Mesenchymal stem cell (in vitro differentiated cells and primary cell): ENCODE measurements around the gene POLN.

Experiments used
- DNase-seq: peaks from one replicate; pipeline ENCODE4 v3.0.0-alpha.2; 2013
- H2AFZ ChIP-seq: one replicate; pipeline ENCODE4 v1.6.1; 2013; ENCODE audit warnings: low read depth, mild to moderate bottlenecking, control low read depth, inconsistent platforms, low read length, moderate library complexity
- H2AK5ac ChIP-seq: 2 replicates; pipeline ENCODE4 v1.6.1; 2013; ENCODE audit warnings: low read length, moderate library complexity, mild to moderate bottlenecking, inconsistent platforms; ENCODE audit not compliant: severe bottlenecking
- H2BK120ac ChIP-seq: one replicate; pipeline ENCODE4 v1.6.1; 2013; ENCODE audit warnings: low read depth, mild to moderate bottlenecking, inconsistent platforms, low read length, moderate library complexity
- H2BK12ac ChIP-seq, 2 experiments: one replicate each; pipeline ENCODE4 v1.6.1; 2013; ENCODE audit warnings: inconsistent platforms in 2 of 2, low read length in 2 of 2, mild to moderate bottlenecking in 2 of 2, moderate library complexity in 2 of 2, control low read depth in 1 of 2
- H2BK15ac ChIP-seq: one replicate; pipeline ENCODE4 v1.6.1; 2013; ENCODE audit warnings: mild to moderate bottlenecking, low read depth, inconsistent platforms; ENCODE audit not compliant: poor library complexity, severe bottlenecking
- H2BK5ac ChIP-seq: 2 replicates; pipeline ENCODE4 v1.6.1; 2013; ENCODE audit warnings: low read depth, mild to moderate bottlenecking, low read length, control low read depth, inconsistent platforms; ENCODE audit not compliant: poor library complexity, severe bottlenecking
- H3K14ac ChIP-seq, 2 experiments: one replicate each; pipeline ENCODE4 v1.6.1; 2013; ENCODE audit warnings: inconsistent platforms in 2 of 2, low read length in 2 of 2, control low read depth in 1 of 2, mild to moderate bottlenecking in 1 of 2, moderate library complexity in 1 of 2
- H3K18ac ChIP-seq, 2 experiments: one replicate each; pipeline ENCODE4 v1.6.1; 2013; ENCODE audit warnings: inconsistent platforms in 2 of 2, low read length in 2 of 2, control low read depth in 1 of 2, low read depth in 1 of 2, mild to moderate bottlenecking in 1 of 2
- H3K23ac ChIP-seq, 2 experiments: one replicate each; pipeline ENCODE4 v1.6.1; 2013; ENCODE audit warnings: inconsistent platforms in 2 of 2, low read length in 2 of 2, mild to moderate bottlenecking in 2 of 2, moderate library complexity in 2 of 2, control low read depth in 1 of 2
- H3K27ac ChIP-seq: 2 replicates; pipeline ENCODE4 v1.5.1; 2013; ENCODE audit warnings: mild to moderate bottlenecking, moderate library complexity, low read length, control low read depth, inconsistent platforms; ENCODE audit not compliant: poor library complexity, severe bottlenecking
- H3K27me3 ChIP-seq, 2 experiments: 2 replicates each; pipeline versions ENCODE4 v1.6.1 to v1.7.0; 2013; ENCODE audit warnings: low read length in 2 of 2, mild to moderate bottlenecking in 2 of 2, moderate library complexity in 2 of 2, control low read depth in 1 of 2, inconsistent platforms in 1 of 2; ENCODE audit not compliant: control insufficient read depth in 1 of 2, insufficient read depth in 1 of 2
- H3K36me3 ChIP-seq, 2 experiments: 2 replicates each; pipeline versions ENCODE4 v1.6.1 to v1.7.0; 2013; ENCODE audit warnings: low read length in 2 of 2, control low read depth in 1 of 2, inconsistent platforms in 1 of 2, low read depth in 1 of 2, mild to moderate bottlenecking in 1 of 2; ENCODE audit not compliant: insufficient read depth in 2 of 2, control insufficient read depth in 1 of 2
- H3K4ac ChIP-seq, 2 experiments: one replicate each; pipeline ENCODE4 v1.6.1; 2013; ENCODE audit warnings: inconsistent platforms in 2 of 2, low read length in 2 of 2, mild to moderate bottlenecking in 2 of 2, moderate library complexity in 2 of 2, control low read depth in 1 of 2, low read depth in 1 of 2
- H3K4me1 ChIP-seq: 2 replicates; pipeline ENCODE4 v1.6.1; 2013; ENCODE audit warnings: low read depth, low read length, control low read depth; ENCODE audit not compliant: control insufficient read depth, insufficient read depth
- H3K4me2 ChIP-seq: 2 replicates; pipeline ENCODE4 v1.6.1; 2013; ENCODE audit warnings: low read length, mild to moderate bottlenecking, inconsistent platforms; ENCODE audit not compliant: poor library complexity, severe bottlenecking
- H3K4me3 ChIP-seq, 2 experiments: 2 replicates each; pipeline versions ENCODE4 v1.5.1 to v1.7.0; 2013; ENCODE audit warnings: low read length in 2 of 2, mild to moderate bottlenecking in 2 of 2, control low read depth in 1 of 2, low read depth in 1 of 2; ENCODE audit not compliant: insufficient read depth in 1 of 2
- H3K79me1 ChIP-seq: replicated peaks from 2 replicates; pipeline ENCODE4 v1.6.1; 2013; ENCODE audit warnings: mild to moderate bottlenecking, control low read depth, low read length, inconsistent platforms; ENCODE audit not compliant: poor library complexity, severe bottlenecking
- H3K9ac ChIP-seq: 2 replicates; pipeline ENCODE4 v1.7.0; 2013; ENCODE audit warnings: mild to moderate bottlenecking, low read length, moderate library complexity
- H3K9me3 ChIP-seq: 2 replicates; pipeline ENCODE4 v1.7.0; 2013; ENCODE audit warnings: mild to moderate bottlenecking, low read length; ENCODE audit not compliant: control insufficient read depth
- H4K8ac ChIP-seq: one replicate; pipeline ENCODE4 v1.6.1; 2013; ENCODE audit warnings: inconsistent platforms, mild to moderate bottlenecking, low read length, moderate library complexity
- H4K91ac ChIP-seq: one replicate; pipeline ENCODE4 v1.6.1; 2013; ENCODE audit warnings: mild to moderate bottlenecking, low read length, inconsistent platforms
- WGBS: methylation state at CpG from one replicate; pipeline ENCODE4 v1.1.7; 2013; ENCODE audit warnings: mixed read lengths; 5-methylcytosine and 5-hydroxymethylcytosine counted together

Gene POLN

GRCh38 chr4:2273221-2273620 lies 31.3 kb upstream of the POLN start:
- no peak overlapping the region for H3K4ac ChIP-seq
- H3K79me1 ChIP-seq = peaks cover 10% of the 10 kb centered on the region
- no peaks in the 10 kb centered on the region for H3K9me3 ChIP-seq
- H3K14ac ChIP-seq = no peak overlapping the region
- H2BK12ac ChIP-seq = no peak overlapping the region
- no peak overlapping the region for H3K9ac ChIP-seq
- 85% methylated on average over 15 of the region's 15 CpGs for WGBS
- H3K18ac ChIP-seq = no peak overlapping the region
- H3K4me1 ChIP-seq = peaks cover 8% of the 10 kb centered on the region
- H2AFZ ChIP-seq = no peak overlapping the region
- no peak overlapping the region for H3K4me3 ChIP-seq
- no peak overlapping the region for H2BK15ac ChIP-seq
- no peak overlapping the region for H2BK120ac ChIP-seq
- H2AK5ac ChIP-seq = no peak overlapping the region
- H2BK5ac ChIP-seq = no peak overlapping the region
- H4K8ac ChIP-seq = no peak overlapping the region
- H3K4me2 ChIP-seq = no peak overlapping the region
- peaks cover 0 to 66% of the 10 kb centered on the region in 2 experiments for H3K36me3 ChIP-seq
- no peak overlapping the region for H3K27ac ChIP-seq
- H4K91ac ChIP-seq = no peak overlapping the region
- H3K27me3 ChIP-seq = no peaks in the 10 kb centered on the region
- no peak overlapping the region for H3K23ac ChIP-seq
- DNase-seq = no peak

GRCh38 chr4:2272828-2273120 lies 30.9 kb upstream of the POLN start:
- H3K18ac ChIP-seq = no peak overlapping the region
- peaks cover 10% of the 10 kb centered on the region for H3K79me1 ChIP-seq
- no peak overlapping the region for H3K4me3 ChIP-seq
- 96% methylated on average over 6 of the region's 6 CpGs for WGBS
- H4K8ac ChIP-seq = no peak overlapping the region
- H3K27ac ChIP-seq = no peak overlapping the region
- DNase-seq = no peak
- H2AK5ac ChIP-seq = no peak overlapping the region
- no peak overlapping the region for H2BK12ac ChIP-seq
- H3K9ac ChIP-seq = no peak overlapping the region
- no peak overlapping the region for H2AFZ ChIP-seq
- no peak overlapping the region for H2BK5ac ChIP-seq
- H4K91ac ChIP-seq = no peak overlapping the region
- no peak overlapping the region for H3K4ac ChIP-seq
- H2BK15ac ChIP-seq = no peak overlapping the region
- H3K36me3 ChIP-seq = peaks cover 0 to 70% of the 10 kb centered on the region in 2 experiments
- H3K9me3 ChIP-seq = no peaks in the 10 kb centered on the region
- H3K23ac ChIP-seq = no peak overlapping the region
- H3K27me3 ChIP-seq = no peaks in the 10 kb centered on the region
- no peak overlapping the region for H3K4me2 ChIP-seq
- peaks cover 8% of the 10 kb centered on the region for H3K4me1 ChIP-seq
- no peak overlapping the region for H3K14ac ChIP-seq
- H2BK120ac ChIP-seq = no peak overlapping the region

GRCh38 chr4:2272026-2272827 lies 30.3 kb upstream of the POLN start:
- Histone ChIP-seq H3K14ac (peak overlapping the region in 1 of 2 experiments; percentile 53), H2AFZ (no peak overlapping the region), H4K8ac (no peak overlapping the region), H3K36me3 (peaks cover 0 to 74% of the 10 kb centered on the region in 2 experiments), H3K23ac (no peak overlapping the region), H3K4me2 (no peak overlapping the region), H2AK5ac (no peak overlapping the region), H3K79me1 (peaks cover 10% of the 10 kb centered on the region), H2BK12ac (no peak overlapping the region), H3K27me3 (no peaks in the 10 kb centered on the region), H3K4me1 (peaks cover 8% of the 10 kb centered on the region), H2BK120ac (no peak overlapping the region), H3K4me3 (no peak overlapping the region), H2BK15ac (no peak overlapping the region), H2BK5ac (no peak overlapping the region), H4K91ac (no peak overlapping the region), H3K18ac (no peak overlapping the region), H3K4ac (no peak overlapping the region), H3K9ac (no peak overlapping the region), H3K27ac (no peak overlapping the region), H3K9me3 (no peaks in the 10 kb centered on the region)
- DNase-seq = no peak
- WGBS = 86% methylated on average over 25 of the region's 25 CpGs

GRCh38 chr4:2271279-2272025 lies 29.5 kb upstream of the POLN start:
- Histone ChIP-seq H3K4ac (no peak overlapping the region), H4K8ac (no peak overlapping the region), H4K91ac (no peak overlapping the region), H3K9ac (no peak overlapping the region), H3K27ac (no peak overlapping the region), H2BK12ac (no peak overlapping the region), H2BK5ac (no peak overlapping the region), H2BK15ac (no peak overlapping the region), H2AFZ (no peak overlapping the region), H3K4me1 (peaks cover 13% of the 10 kb centered on the region), H3K18ac (no peak overlapping the region), H3K9me3 (no peaks in the 10 kb centered on the region), H2BK120ac (no peak overlapping the region), H3K4me2 (no peak overlapping the region), H3K4me3 (no peak overlapping the region), H3K23ac (no peak overlapping the region), H2AK5ac (no peak overlapping the region), H3K79me1 (peaks cover 7% of the 10 kb centered on the region), H3K14ac (no peak overlapping the region), H3K36me3 (peaks cover 0 to 77% of the 10 kb centered on the region in 2 experiments), H3K27me3 (no peaks in the 10 kb centered on the region)
- WGBS = 86% methylated on average over 27 of the region's 27 CpGs
- no peak for DNase-seq
